Astrocyte (in vitro differentiated cells and primary cell): Measurements from ENCODE around the gene ERO1A. TPM values are rescaled to one million over a fixed set of nuclear protein-coding genes. Genes with fewer than 3 reads are reported as not detected.

Experiments used
- DNase-seq: peaks from one replicate; pipeline ENCODE4 v3.0.0-alpha.2; 2010; ENCODE audit warnings: low read depth
- FAIRE-seq: peaks from 2 replicates; lab custom pipeline; 2011; peaks lifted over from hg19 to GRCh38; lab: Jason Lieb, UNC
- H2AFZ ChIP-seq: 2 replicates; pipeline ENCODE4 v1.6.0; 2012; ENCODE audit warnings: low read depth, low read length, inconsistent platforms
- H3K27ac ChIP-seq: 2 replicates; pipeline ENCODE4 v1.5.1; 2011; ENCODE audit warnings: low read depth, low read length, inconsistent platforms
- H3K27me3 ChIP-seq: 2 replicates; pipeline ENCODE4 v1.6.0; 2011; ENCODE audit warnings: low read length, inconsistent platforms; ENCODE audit not compliant: insufficient read depth
- H3K36me3 ChIP-seq: 2 replicates; pipeline ENCODE4 v1.5.1; 2011; ENCODE audit warnings: low read length, inconsistent platforms; ENCODE audit not compliant: insufficient read depth
- H3K4me1 ChIP-seq: 2 replicates; pipeline ENCODE4 v1.5.1; 2011; ENCODE audit warnings: low read length, inconsistent platforms; ENCODE audit not compliant: insufficient read depth
- H3K4me2 ChIP-seq: 2 replicates; pipeline ENCODE4 v1.6.0; 2012; ENCODE audit warnings: low read length, inconsistent platforms
- H3K4me3 ChIP-seq: 2 replicates; pipeline ENCODE4 v1.5.1; 2011; ENCODE audit warnings: low read depth, mild to moderate bottlenecking, low read length, inconsistent platforms; ENCODE audit not compliant: insufficient read depth
- H3K79me2 ChIP-seq: 2 replicates; pipeline ENCODE4 v1.6.0; 2012; ENCODE audit warnings: mild to moderate bottlenecking, low read length, inconsistent platforms; ENCODE audit not compliant: insufficient read depth
- H3K9ac ChIP-seq: 2 replicates; pipeline ENCODE4 v1.6.0; 2012; ENCODE audit warnings: mild to moderate bottlenecking, low read length, inconsistent platforms
- H3K9me3 ChIP-seq: 2 replicates; pipeline ENCODE4 v1.5.1; 2012; ENCODE audit warnings: low read depth, mild to moderate bottlenecking, low read length, inconsistent platforms; ENCODE audit not compliant: insufficient read depth
- H4K20me1 ChIP-seq: 2 replicates; pipeline ENCODE4 v1.6.0; 2012; ENCODE audit warnings: low read length, inconsistent platforms; ENCODE audit not compliant: insufficient read depth
- H3K27ac Mint-ChIP-seq: one replicate; pipeline ENCODE4 v1.8.0; 2021; ENCODE audit warnings: mild to moderate bottlenecking, mixed read lengths; ENCODE audit not compliant: unreplicated experiment
- H3K27me3 Mint-ChIP-seq: one replicate; pipeline ENCODE4 v1.8.0; 2021; ENCODE audit warnings: low read depth, mixed read lengths; ENCODE audit not compliant: unreplicated experiment
- H3K36me3 Mint-ChIP-seq: one replicate; pipeline ENCODE4 v1.8.0; 2021; ENCODE audit warnings: low read depth, mixed read lengths; ENCODE audit not compliant: unreplicated experiment
- H3K4me1 Mint-ChIP-seq: one replicate; pipeline ENCODE4 v1.8.0; 2021; ENCODE audit warnings: low read depth, mixed read lengths; ENCODE audit not compliant: unreplicated experiment
- H3K4me3 Mint-ChIP-seq: one replicate; pipeline ENCODE4 v1.8.0; 2021; ENCODE audit warnings: mild to moderate bottlenecking, moderate library complexity, mixed read lengths; ENCODE audit not compliant: unreplicated experiment
- H3K9me3 Mint-ChIP-seq: one replicate; pipeline ENCODE4 v1.8.0; 2021; ENCODE audit warnings: mild to moderate bottlenecking, mixed read lengths; ENCODE audit not compliant: unreplicated experiment
- CTCF ChIP-seq: IDR thresholded peaks from 2 replicates; pipeline ENCODE4 v1.5.1; 2011; ENCODE audit warnings: low read depth, mild to moderate bottlenecking, inconsistent platforms, low read length, moderate library complexity; ENCODE audit not compliant: insufficient read depth
- EZH2 ChIP-seq: IDR thresholded peaks from 2 replicates; pipeline ENCODE4 v1.6.1; 2012; ENCODE audit warnings: mild to moderate bottlenecking, low read length, inconsistent platforms; ENCODE audit not compliant: insufficient read depth
- total RNA-seq: library from RNA; stranded (reverse); gene quantifications from 2 replicates; pipeline ENCODE4 v1.2.1, GENCODE V29; 2021

Gene ERO1A
- total RNA-seq, 1 donor from 2014 or later: 80.5 TPM

DNA sequence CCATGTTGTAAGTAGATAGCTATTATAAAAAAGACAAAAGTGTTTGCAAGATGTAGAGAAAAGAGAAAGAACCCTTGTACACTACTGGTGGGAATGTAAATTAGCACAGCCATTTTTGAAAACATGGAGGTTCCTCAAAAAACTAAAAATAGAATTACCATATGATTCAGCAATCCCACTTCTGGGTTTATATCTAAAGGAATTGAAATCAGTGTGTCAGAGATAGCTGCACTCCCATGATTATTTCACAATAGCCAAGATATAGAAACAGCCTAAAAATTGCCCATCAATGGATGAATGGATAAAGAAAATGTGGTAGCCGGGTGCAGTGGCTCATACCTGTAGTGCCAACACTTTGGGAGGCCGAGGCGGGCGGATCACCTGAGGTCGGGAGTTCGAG is 20.8 kb upstream of the ERO1A start:
- TF ChIP-seq EZH2 (no peak), CTCF (no peak)
- Histone ChIP-seq H3K27me3 (no peaks in the 10 kb centered on the region), H3K36me3 (peaks cover 72% of the 10 kb centered on the region), H3K4me1 (no peaks in the 10 kb centered on the region), H3K79me2 (peaks cover 26% of the 10 kb centered on the region), H3K9ac (no peak overlapping the region), H3K27ac (no peak overlapping the region), H3K4me3 (no peak overlapping the region), H3K4me2 (no peak overlapping the region), H4K20me1 (peaks cover 22% of the 10 kb centered on the region), H3K9me3 (no peaks in the 10 kb centered on the region), H2AFZ (no peak overlapping the region)
- no peak overlapping the region for H3K27ac Mint-ChIP-seq
- no peaks in the 10 kb centered on the region for H3K9me3 Mint-ChIP-seq
- H3K27me3 Mint-ChIP-seq: no peaks in the 10 kb centered on the region
- H3K4me1 Mint-ChIP-seq: peaks cover 2% of the 10 kb centered on the region
- peaks cover 12% of the 10 kb centered on the region for H3K36me3 Mint-ChIP-seq
- no peak overlapping the region for H3K4me3 Mint-ChIP-seq
- DNase-seq (no peak), FAIRE-seq (no peak)

DNA sequence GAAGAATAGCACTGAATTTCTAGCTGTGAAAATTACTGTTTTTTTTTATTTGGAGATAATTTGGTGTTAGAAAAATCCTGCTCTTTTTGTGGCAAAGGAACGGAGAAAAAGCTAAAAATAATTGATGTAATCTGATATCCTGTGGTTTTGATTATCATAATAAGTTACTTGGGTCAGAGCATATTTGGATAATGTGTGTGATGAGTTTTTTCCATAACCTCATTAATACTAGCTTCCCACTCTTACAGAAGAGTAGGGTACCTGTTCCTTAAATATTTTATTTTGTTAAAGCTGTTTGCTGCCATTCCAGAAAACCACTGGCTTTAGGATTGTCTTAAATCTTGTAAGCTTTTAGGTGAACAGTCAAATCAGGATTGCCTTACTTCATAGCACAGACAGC is 16.3 kb upstream of the ERO1A start:
- no peak overlapping the region for H3K27ac ChIP-seq

More for the DNA sequence above, 16.3 kb upstream of the ERO1A start:
- Histone ChIP-seq H3K4me3 (no peak overlapping the region), H3K36me3 (peaks cover 55% of the 10 kb centered on the region), H3K79me2 (peaks cover 63% of the 10 kb centered on the region), H3K4me2 (no peak overlapping the region), H3K4me1 (peaks cover 15% of the 10 kb centered on the region), H4K20me1 (peaks cover 45% of the 10 kb centered on the region), H3K27me3 (no peaks in the 10 kb centered on the region), H3K9me3 (no peaks in the 10 kb centered on the region), H3K9ac (no peak overlapping the region), H2AFZ (no peak overlapping the region)
- Mint-ChIP-seq H3K36me3 (peaks cover 14% of the 10 kb centered on the region), H3K4me1 (peaks cover 12% of the 10 kb centered on the region), H3K27me3 (no peaks in the 10 kb centered on the region), H3K27ac (no peak overlapping the region), H3K4me3 (no peak overlapping the region), H3K9me3 (no peaks in the 10 kb centered on the region)
- FAIRE-seq (no peak), DNase-seq (peak; percentile 67)
- TF ChIP-seq CTCF: no peak
- TF ChIP-seq EZH2: no peak
